Activated gamma-delta T cell treated with anti-CD3 and anti-CD28 coated beads, Interleukin-2, amount 50 U/mL, for 16 hours (primary cell): Measurements from ENCODE around the gene SNTG2.

ENCODE experiments used
- DNase-seq: peaks from one replicate; pipeline ENCODE4 v3.0.0-alpha.2; 2020; ENCODE audit warnings: low read depth

SNTG2 gene

GRCh38 chr2:1318366-1319009 lies 367.8 kb downstream of the SNTG2 start:
- DNase-seq: no peak

GRCh38 chr2:1319393-1319792 lies 368.7 kb downstream of the SNTG2 start:
- no peak for DNase-seq

GRCh38 chr2:1321321-1321720 lies 370.7 kb downstream of the SNTG2 start:
- no peak for DNase-seq

- DNase-seq: no peak
These were observed 374.2 kb downstream of the SNTG2 start for GRCh38 chr2:1324884-1325283.

- DNase-seq: no peak
These were observed 378.0 kb downstream of the SNTG2 start for GRCh38 chr2:1328684-1329083.

GRCh38 chr2:1339388-1340140 lies 388.9 kb downstream of the SNTG2 start:
- no peak for DNase-seq

- DNase-seq: no peak
These were observed 389.5 kb downstream of the SNTG2 start for GRCh38 chr2:1340141-1340512.

- no peak for DNase-seq
These were observed 390.9 kb downstream of the SNTG2 start for GRCh38 chr2:1341404-1342120.

- no peak for DNase-seq
These were observed 398.1 kb downstream of the SNTG2 start for GRCh38 chr2:1348789-1349188.

- DNase-seq: no peak
These were observed 399.5 kb downstream of the SNTG2 start for GRCh38 chr2:1350111-1350510.

- no peak for DNase-seq
These were observed 402.5 kb downstream of the SNTG2 start for GRCh38 chr2:1353124-1353523.

- DNase-seq: no peak
These were observed 402.9 kb downstream of the SNTG2 start for GRCh38 chr2:1353543-1353942.

- DNase-seq: no peak
These were observed 409.5 kb downstream of the SNTG2 start for GRCh38 chr2:1360144-1360543.

- DNase-seq: no peak
These were observed 410.1 kb downstream of the SNTG2 start for GRCh38 chr2:1360557-1361250.

- no peak for DNase-seq
These were observed 412.7 kb downstream of the SNTG2 start for GRCh38 chr2:1363367-1363766.

- DNase-seq: no peak
These were observed 416.0 kb downstream of the SNTG2 start for GRCh38 chr2:1366546-1367134.

- DNase-seq: no peak
These were observed 417.0 kb downstream of the SNTG2 start for GRCh38 chr2:1367601-1368000.

- no peak for DNase-seq
These were observed 419.3 kb downstream of the SNTG2 start for GRCh38 chr2:1369905-1370304.

- DNase-seq: no peak
These were observed 419.8 kb downstream of the SNTG2 start for GRCh38 chr2:1370461-1370860.

GRCh38 chr2:1371082-1371481 lies 420.4 kb downstream of the SNTG2 start:
- no peak for DNase-seq

GRCh38 chr2:1373830-1374229 lies 423.2 kb downstream of the SNTG2 start:
- DNase-seq: no peak

GRCh38 chr2:1374287-1374686 lies 423.6 kb downstream of the SNTG2 start:
- DNase-seq: no peak
